ACC112 (cell line): ENCODE data around the gene SIM2.
A peak's percentile ranks its signal among the peaks of the same experiment; 100 is the strongest.
"Not testable (repeated sequence)": the region's sequence is repeated elsewhere in the genome, so short reads cannot be mapped to it uniquely, and the experiment has no call there.

Experiments used
- H2AFZ ChIP-seq: fragments of 200-600 bp; sonication (generic); one replicate; pipeline ENCODE4 v1.6.0; 2017; ENCODE audit warnings: antibody characterized with exemption, low read length; ENCODE audit not compliant: unreplicated experiment
- H3K27ac ChIP-seq: fragments of 200-600 bp; sonication (generic); 2 replicates; pipeline ENCODE4 v1.5.1; 2014; ENCODE audit warnings: low read depth, mild to moderate bottlenecking, antibody characterized with exemption, low read length, moderate library complexity
- H3K27me3 ChIP-seq: fragments of 200-600 bp; sonication (generic); 2 replicates; pipeline ENCODE4 v1.6.1; 2014; ENCODE audit warnings: mild to moderate bottlenecking, antibody characterized with exemption, low read length, moderate library complexity, mixed read lengths; ENCODE audit not compliant: insufficient read depth
- H3K36me3 ChIP-seq: fragments of 200-600 bp; sonication (generic); 2 replicates; pipeline ENCODE4 v1.6.1; 2016; ENCODE audit warnings: mild to moderate bottlenecking, antibody characterized with exemption, low read length, moderate library complexity, mixed read lengths; ENCODE audit not compliant: insufficient read depth
- H3K4me1 ChIP-seq: fragments of 200-600 bp; sonication (generic); one replicate; pipeline ENCODE4 v1.6.1; 2016; ENCODE audit warnings: low read length, mixed read lengths; ENCODE audit not compliant: insufficient read depth, unreplicated experiment, control insufficient read depth
- H3K4me3 ChIP-seq: fragments of 200-600 bp; sonication (generic); 2 replicates; pipeline ENCODE4 v1.5.1; 2014; ENCODE audit warnings: mild to moderate bottlenecking, low read depth, low read length
- H3K79me2 ChIP-seq: fragments of 200-600 bp; sonication (generic); one replicate; pipeline ENCODE4 v1.6.0; 2016; ENCODE audit warnings: low read length; ENCODE audit not compliant: control insufficient read depth, unreplicated experiment, insufficient read depth

SIM2 gene, protein sequence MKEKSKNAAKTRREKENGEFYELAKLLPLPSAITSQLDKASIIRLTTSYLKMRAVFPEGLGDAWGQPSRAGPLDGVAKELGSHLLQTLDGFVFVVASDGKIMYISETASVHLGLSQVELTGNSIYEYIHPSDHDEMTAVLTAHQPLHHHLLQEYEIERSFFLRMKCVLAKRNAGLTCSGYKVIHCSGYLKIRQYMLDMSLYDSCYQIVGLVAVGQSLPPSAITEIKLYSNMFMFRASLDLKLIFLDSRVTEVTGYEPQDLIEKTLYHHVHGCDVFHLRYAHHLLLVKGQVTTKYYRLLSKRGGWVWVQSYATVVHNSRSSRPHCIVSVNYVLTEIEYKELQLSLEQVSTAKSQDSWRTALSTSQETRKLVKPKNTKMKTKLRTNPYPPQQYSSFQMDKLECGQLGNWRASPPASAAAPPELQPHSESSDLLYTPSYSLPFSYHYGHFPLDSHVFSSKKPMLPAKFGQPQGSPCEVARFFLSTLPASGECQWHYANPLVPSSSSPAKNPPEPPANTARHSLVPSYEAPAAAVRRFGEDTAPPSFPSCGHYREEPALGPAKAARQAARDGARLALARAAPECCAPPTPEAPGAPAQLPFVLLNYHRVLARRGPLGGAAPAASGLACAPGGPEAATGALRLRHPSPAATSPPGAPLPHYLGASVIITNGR

DNA sequence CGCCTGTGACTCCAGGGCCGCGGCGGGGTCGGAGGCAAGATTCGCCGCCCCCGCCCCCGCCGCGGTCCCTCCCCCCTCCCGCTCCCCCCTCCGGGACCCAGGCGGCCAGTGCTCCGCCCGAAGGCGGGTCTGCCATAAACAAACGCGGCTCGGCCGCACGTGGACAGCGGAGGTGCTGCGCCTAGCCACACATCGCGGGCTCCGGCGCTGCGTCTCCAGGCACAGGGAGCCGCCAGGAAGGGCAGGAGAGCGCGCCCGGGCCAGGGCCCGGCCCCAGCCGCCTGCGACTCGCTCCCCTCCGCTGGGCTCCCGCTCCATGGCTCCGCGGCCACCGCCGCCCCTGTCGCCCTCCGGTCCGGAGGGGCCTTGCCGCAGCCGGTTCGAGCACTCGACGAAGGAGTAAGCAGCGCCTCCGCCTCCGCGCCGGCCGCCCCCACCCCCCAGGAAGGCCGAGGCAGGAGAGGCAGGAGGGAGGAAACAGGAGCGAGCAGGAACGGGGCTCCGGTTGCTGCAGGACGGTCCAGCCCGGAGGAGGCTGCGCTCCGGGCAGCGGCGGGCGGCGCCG is at the start of gene SIM2:
Gene SIM2, plus strand, starts transcription at position 135 of the 565 bp plus-strand sequence. CDS start 632 bp downstream, outside the sequence.
- H3K79me2 ChIP-seq: no peaks in the 10 kb centered on the region
- peak within 1 kb of the TSS; percentile 32 for H2AFZ ChIP-seq
- H3K4me1 ChIP-seq: peaks cover 3% of the 10 kb centered on the region
- H3K27me3 ChIP-seq: peaks cover 99% of the 10 kb centered on the region
- H3K27ac ChIP-seq: no peak within 1 kb of the TSS
- H3K4me3 ChIP-seq: peak within 1 kb of the TSS; percentile 70
- no peaks in the 10 kb centered on the region for H3K36me3 ChIP-seq

DNA sequence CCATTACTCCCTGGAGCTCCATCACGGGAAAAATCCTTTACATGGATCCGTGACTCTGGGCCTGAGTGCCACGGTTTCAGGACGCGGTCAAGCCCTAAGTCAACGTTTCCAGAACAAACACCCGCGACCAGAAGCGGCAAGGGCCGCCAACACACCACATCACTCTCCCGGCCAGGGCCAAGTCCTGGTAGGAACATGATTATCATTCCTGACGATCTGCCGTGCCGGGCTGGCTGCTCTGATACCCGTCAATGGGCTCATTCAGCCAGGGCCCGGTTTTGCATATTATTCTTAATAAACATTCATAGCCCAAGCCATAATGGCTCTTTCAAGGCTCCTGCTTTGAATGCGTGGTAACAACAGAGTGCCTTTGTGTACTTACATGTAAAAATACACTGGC is 44.6 kb upstream of the SIM2 start:
- Histone ChIP-seq H3K36me3 (no peaks in the 10 kb centered on the region), H3K27ac (no peak overlapping the region), H3K4me3 (no peak overlapping the region), H3K4me1 (no peaks in the 10 kb centered on the region), H3K79me2 (no peaks in the 10 kb centered on the region), H3K27me3 (peaks cover 63% of the 10 kb centered on the region), H2AFZ (no peak overlapping the region)

DNA sequence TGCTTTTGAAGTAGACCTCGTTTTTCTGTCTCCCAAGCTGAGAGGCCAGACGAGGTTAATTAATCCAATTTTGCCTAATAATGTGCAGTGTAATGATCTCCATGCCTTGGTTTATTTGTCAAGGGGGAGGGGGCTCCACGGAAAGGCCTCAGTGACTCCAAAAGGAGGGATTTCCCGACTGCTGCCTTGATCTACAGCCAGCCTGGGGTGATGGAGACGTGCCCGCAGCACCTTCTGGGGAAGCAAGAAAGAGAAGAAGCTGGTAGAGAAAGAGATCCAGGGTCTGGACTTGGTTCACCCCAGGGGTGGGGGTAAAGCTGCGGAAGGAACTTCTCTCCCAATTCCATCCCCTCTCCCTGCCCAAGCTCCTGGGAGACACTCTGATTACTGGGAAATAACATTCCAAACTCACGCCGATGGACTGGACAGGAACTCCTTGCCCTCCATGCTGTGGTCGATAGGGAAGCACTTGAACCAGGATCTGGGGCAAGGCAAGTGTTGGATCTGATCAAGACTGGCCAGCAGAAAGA is 44.1 kb upstream of the SIM2 start:
- Histone ChIP-seq H3K4me3 (no peak overlapping the region), H3K79me2 (no peaks in the 10 kb centered on the region), H3K36me3 (no peaks in the 10 kb centered on the region), H3K4me1 (no peaks in the 10 kb centered on the region), H3K27ac (no peak overlapping the region), H3K27me3 (peaks cover 64% of the 10 kb centered on the region), H2AFZ (no peak overlapping the region)

DNA sequence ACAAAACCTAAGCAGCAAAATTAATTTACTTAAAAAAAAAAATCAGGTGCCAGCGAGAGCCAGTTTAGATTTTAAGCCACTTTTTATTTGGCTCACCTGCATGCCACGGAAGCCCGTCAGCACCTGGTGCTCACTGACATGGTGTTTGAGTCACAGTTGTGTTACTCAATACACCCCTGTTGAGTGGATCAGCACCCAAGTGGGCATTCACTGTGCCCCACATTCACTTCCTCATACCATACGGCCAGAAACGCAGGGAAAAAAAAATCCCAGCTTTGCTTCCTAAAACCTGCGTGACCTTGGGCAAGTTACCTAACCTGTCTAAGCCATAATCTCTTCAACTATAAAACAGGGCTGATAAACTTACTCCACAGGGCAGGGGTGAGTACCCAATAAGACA is 42.8 kb upstream of the SIM2 start:
- H2AFZ ChIP-seq: no peak overlapping the region
- no peak overlapping the region for H3K27ac ChIP-seq
- no peak overlapping the region for H3K4me3 ChIP-seq
- peaks cover 73% of the 10 kb centered on the region for H3K27me3 ChIP-seq
- H3K79me2 ChIP-seq: no peaks in the 10 kb centered on the region
- no peaks in the 10 kb centered on the region for H3K4me1 ChIP-seq
- no peaks in the 10 kb centered on the region for H3K36me3 ChIP-seq

DNA sequence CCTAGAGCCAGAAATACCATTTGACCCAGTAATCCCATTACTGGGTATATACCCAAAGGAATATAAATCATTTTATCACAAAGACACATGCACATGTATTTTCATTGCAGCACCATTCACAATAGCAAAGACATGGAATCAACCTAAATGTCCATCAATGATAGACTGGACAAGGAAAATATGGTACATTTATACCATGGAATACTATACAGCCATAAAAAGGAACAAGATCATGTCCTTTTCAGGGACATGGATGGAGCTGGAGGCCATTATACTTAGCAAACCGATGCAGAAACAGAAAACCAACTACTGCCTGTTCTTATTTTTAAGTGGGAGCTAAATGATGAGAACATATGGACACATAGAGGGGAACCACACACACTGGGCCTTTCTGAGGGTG is 41.6 kb upstream of the SIM2 start:
- H3K27ac ChIP-seq, H3K4me3 ChIP-seq, H3K36me3 ChIP-seq, H2AFZ ChIP-seq, H3K4me1 ChIP-seq, H3K79me2 ChIP-seq: not testable (repeated sequence)
- H3K27me3 ChIP-seq: peaks cover 67% of the 10 kb centered on the region

DNA sequence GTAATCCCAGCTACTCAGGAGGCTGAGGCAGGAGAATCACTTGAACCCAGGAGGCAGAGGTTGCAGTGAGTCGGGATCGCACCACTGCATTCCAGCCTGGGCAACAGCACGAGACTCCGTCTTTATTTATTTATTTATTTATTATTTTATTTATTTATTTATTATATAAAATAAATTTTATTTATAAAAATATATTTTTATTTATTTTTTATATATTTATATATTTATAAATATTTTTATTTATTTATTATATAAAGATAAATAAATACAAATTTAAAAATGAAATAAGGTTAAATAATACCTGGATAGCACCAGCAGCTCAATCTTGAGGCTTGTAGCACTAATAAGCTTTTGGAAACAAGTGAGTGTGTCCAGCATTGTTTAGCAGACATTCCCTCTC is 40.9 kb upstream of the SIM2 start:
- H3K4me3 ChIP-seq: no peak overlapping the region
- no peak overlapping the region for H3K27ac ChIP-seq
- no peaks in the 10 kb centered on the region for H3K4me1 ChIP-seq
- no peaks in the 10 kb centered on the region for H3K79me2 ChIP-seq
- H2AFZ ChIP-seq: no peak overlapping the region
- peaks cover 60% of the 10 kb centered on the region for H3K27me3 ChIP-seq
- no peaks in the 10 kb centered on the region for H3K36me3 ChIP-seq

DNA sequence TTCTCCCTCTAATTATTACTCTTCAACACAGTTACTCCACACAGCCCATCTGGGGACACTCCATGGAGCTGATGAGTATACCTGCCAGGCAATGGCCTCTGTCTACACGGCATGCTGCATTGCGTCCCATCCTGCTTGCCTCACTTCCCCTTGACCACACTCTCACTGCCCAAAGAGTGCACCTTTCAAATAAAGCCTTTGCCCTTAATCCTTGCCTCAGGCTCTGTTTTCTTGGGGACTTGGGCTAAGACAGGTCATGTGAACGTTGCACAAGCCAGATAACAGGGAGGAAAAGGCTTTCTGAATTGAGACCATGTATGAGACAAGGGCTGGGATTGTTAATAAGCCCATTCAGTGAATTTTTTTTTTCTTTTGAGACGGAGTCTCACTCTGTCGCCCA is 40.0 kb upstream of the SIM2 start:
- no peaks in the 10 kb centered on the region for H3K36me3 ChIP-seq
- no peak overlapping the region for H2AFZ ChIP-seq
- H3K4me3 ChIP-seq: no peak overlapping the region
- no peaks in the 10 kb centered on the region for H3K79me2 ChIP-seq
- H3K27ac ChIP-seq: no peak overlapping the region
- H3K27me3 ChIP-seq: peaks cover 59% of the 10 kb centered on the region
- peaks cover 5% of the 10 kb centered on the region for H3K4me1 ChIP-seq

DNA sequence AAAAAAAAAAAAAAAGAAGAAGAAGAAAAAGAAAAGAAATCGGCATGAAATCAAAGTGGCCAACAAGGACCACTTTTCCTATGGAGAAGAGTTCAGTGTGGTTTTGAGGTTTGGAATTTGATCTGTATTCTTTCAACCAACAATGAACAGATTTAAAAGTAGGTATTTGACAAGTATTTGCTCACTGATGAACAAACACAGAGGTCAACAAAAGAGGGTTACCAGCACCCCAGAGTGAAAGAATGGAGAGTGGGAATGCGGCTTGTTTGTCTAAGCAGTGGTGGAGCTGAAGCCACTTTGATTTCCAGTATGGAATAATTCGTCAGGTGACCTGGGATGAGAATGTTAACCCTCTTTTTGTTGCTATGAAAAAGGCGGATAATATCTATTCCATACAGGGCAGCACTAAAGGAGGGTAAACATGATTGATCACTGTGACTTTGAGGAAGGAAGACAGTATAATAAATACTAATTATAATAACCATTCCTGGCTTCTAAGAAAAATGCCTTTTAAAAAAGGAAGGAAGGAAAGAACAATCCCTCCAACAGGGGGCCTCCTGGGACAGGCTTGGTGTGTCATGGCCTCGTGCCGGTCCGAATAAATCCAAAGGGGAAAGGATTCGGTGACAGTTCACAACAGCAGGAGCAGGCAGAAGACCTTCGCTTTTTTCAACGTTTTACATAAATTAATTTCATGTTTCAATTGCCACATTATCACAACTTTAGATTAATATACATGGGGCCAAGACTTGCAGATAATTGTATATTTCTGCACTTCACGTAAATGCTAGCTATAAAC is 37.2 kb upstream of the SIM2 start:
- H3K27ac ChIP-seq: no peak overlapping the region
- no peak overlapping the region for H2AFZ ChIP-seq
- H3K4me1 ChIP-seq: peaks cover 5% of the 10 kb centered on the region
- H3K36me3 ChIP-seq: no peaks in the 10 kb centered on the region
- H3K79me2 ChIP-seq: no peaks in the 10 kb centered on the region
- H3K27me3 ChIP-seq: peaks cover 55% of the 10 kb centered on the region
- no peak overlapping the region for H3K4me3 ChIP-seq

DNA sequence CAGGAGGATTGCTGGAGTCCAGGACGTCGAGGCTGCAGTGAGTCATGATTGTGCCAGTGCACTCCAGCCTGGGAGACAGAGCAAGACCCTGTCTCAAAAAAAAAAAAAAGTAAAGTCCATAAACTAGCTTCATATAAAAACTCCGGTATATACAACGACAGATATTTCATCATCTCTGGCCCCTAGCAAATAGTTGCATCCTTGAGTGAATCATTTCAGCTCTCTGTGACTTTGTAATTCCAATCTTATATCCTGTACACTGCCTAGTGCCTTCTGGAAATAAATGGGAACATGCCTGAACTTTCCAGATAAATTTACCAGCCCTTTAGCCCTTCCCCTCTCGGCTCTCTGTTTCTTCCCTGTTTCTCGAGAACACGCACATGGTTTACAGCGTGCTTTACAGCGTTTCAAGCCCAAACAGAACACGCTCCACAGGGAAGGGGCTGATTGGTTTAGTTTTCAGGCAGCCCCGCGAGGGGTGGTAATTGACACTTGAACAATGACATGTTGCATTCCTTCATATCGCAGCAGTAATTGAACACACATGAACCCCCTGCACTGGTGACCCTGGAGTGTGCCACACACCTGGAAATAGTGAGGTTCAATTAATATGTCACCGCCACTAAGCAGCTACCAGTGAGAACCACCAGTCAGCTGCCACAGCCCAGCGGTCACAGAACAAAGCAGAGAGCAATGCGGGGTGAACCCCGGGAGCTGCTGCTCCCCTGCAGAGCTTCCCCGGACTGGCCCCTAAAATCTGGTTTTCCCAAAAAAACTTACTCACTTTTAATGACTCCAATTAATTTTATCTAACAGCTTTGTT is 35.7 kb upstream of the SIM2 start:
- peak overlapping the region; percentile 3; the same call in 1 of the 2 replicates for H3K4me3 ChIP-seq
- H3K27ac ChIP-seq: no peak overlapping the region
- no peaks in the 10 kb centered on the region for H3K79me2 ChIP-seq
- H2AFZ ChIP-seq: no peak overlapping the region
- no peaks in the 10 kb centered on the region for H3K36me3 ChIP-seq
- peaks cover 5% of the 10 kb centered on the region for H3K4me1 ChIP-seq
- H3K27me3 ChIP-seq: peaks cover 61% of the 10 kb centered on the region

DNA sequence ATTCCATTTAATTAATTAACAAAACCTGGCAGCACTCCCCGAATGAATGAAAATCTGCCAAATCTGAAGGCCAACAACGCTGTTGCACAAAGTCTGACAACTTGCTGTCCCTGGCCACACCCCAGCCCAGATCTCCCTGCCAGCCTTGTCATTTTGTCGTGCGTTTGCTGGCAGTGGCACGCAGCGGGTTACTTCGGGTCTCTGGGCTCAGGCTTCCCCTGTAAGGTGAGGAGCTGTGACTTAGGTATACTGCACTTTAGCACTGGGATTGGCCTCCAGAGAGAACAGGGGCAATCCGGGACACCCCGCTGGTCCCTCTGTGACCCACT is 34.3 kb upstream of the SIM2 start:
- no peak overlapping the region for H3K4me3 ChIP-seq

More for the DNA sequence above, 34.3 kb upstream of the SIM2 start:
- H3K27ac ChIP-seq: no peak overlapping the region
- no peaks in the 10 kb centered on the region for H3K36me3 ChIP-seq
- no peak overlapping the region for H2AFZ ChIP-seq
- H3K4me1 ChIP-seq: peaks cover 5% of the 10 kb centered on the region
- peaks cover 64% of the 10 kb centered on the region for H3K27me3 ChIP-seq
- H3K79me2 ChIP-seq: no peaks in the 10 kb centered on the region
